HG02885 (cell line): Measurements from ENCODE around the gene NEMP1.
"Not testable (repeated sequence)": the region's sequence is repeated elsewhere in the genome, so short reads cannot be mapped to it uniquely, and the experiment has no call there.

ENCODE experiments used
- ATAC-seq: cut with Tn5 transposase; IDR thresholded peaks from one replicate; pipeline ENCODE4 v1.9.1; 2021; ENCODE audit warnings: mild to moderate bottlenecking; ENCODE audit not compliant: unreplicated experiment, poor library complexity

The NEMP1 gene

DNA sequence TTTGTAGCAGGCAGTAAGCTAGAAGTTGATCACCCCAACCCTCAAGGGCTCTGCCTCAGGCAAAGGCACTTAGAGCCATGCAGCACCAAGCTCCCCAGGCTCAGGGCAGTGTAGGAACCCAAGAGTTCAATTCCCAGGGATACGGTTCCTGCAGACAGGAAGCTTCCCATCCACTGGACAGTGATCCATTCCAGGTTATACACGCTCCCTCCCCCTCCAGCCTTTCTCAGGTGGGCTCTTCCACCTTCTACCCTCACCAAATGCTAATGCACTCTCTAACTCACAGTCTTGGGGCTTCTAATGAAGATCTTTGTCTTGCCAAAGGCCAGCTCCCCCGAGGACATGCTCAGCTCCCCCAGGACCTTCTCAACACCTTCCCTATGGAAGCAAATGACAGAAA, 41.3 kb downstream of the NEMP1 start:
- ATAC-seq, result no peak

DNA sequence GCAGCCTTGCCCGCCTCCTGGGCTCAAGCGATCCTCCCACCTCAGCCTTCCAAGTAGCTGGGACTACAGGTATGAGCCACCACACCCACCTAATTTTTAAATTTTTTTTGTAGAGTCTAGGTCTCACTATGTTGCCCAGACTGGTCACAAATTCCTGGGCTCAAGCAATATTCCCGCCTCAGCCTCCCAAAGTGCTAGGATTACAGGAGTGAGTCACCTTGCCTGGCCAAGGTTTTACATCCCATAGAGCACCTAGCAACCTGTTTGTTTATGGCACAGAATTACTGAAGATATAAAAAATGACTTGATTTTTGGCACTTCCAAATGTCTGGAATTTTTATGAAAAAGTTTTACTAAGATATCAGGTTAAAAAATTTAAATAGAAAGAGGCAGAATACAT, 45.2 kb downstream of the NEMP1 start:
- no peak for ATAC-seq

DNA sequence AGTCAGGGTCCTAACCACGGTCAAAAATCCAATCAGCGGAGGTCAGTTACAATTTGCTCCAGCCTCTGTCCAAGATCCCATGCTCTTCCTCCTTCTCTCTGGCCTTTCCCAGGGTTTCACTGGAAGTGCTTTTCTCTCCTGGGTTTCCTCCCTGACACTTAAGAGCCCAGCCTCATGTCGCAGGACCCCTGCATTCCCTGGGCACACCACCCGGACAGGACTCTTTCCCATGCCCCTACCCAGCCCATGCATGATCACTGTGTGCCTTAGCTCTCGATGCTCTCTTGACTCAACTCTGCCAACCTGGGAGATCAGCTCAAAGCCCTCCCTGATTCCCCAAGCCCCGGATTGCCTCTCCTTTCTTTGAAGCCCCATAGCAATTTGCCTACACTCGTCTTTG, 46.8 kb downstream of the NEMP1 start:
- ATAC-seq, result no peak

DNA sequence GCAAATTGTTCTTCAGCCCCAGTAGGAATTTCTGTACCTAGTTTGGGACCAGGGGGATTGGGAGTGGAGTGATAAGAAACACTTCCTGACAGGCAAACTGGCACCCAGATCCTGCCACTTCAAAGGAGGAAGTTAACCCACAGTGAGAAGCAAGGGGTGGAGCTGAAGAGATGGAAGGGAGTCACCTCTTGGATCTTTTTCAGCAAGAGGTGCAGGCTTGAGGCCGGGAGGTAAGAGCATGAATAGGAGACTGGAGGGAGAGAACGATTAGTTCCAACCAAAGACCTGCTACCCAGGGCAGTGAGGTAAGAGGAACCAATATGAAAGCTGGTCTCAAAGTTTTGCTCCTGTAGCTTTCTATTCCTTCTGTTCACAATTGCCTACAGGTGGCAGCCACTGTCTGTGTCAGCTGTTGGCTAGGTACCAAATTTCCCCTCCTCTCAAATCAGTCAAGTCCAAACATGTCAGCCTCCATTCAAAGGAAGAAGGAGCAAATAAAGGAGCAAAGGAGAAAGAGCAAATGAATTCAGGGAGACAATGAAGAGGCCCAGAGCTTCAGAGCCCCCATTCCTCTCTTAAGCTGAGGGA, 47.4 kb downstream of the NEMP1 start:
- ATAC-seq, result peak; percentile 50

DNA sequence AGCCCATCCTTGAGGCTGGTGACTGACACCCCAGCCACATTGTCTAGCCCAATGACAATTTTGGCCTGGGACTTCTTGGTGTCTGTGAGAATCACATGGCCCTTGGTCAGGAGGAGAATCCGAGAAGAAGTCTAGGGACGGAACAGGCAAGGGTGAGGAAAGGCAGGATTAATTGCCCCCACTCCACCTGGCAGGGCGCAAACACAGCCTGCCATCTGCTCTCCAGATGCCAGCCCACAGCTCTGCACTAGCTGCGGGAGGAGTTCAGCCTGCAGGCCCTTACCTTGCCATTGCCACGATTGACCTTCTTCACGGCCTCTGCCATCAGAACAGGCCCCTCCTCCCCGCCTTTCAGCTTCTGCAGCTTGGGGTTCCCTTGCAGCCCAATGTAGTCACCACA, 49.1 kb downstream of the NEMP1 start:
- ATAC-seq, result no peak

DNA sequence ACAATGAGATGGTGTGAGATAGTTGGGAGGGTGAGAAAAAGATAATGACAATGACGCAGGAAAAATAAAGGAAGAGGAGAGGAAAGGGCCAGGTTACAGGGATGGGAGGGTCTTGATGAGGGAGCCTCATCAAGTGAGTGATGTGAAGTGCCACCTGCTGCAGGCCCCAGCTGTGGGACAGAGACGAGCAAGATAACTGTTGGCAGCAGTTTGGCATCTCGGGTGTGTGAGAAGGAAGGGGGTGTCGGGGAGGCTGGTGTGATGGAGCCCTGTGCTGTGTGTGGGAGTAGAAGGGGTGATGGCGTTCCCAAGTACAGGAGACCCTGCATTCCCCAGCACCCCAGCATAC, 50.8 kb downstream of the NEMP1 start:
- no peak for ATAC-seq

DNA sequence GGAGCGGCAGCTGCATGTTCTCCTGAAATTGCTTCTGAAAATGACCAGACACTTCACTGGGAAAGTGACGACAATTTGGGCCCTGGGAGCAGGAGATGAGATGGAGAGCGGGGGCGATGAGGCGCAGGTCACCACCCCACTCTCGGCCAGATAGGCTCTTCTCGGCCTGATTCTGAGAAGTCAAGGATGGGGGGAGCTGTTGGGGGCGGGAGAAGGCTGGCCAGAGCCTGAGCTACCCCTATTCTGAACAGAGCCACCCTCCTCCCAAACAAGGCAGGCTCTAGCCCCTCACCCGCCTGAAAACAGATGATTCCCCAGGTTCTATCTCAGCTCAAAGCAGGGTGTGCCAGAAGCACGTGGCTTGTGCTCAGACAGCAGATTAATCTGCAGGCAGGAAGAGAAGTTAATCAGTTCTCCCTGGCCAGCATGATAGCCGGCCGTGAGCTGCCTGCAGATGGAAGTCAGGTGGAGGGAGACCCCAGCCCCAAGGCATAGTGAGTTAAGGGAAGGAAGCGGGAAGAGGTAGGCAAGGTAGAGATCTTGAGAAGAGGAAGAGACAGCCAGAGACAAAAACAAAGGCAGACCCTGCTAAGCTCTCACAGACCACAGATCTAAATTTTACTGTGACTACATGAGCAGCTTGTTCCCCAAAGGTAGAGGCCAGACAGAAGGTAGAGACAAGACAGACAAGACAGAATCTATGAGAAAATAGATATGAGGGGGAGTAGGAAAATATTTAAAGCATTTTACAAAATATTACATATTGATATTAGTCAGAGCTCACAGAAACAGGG, 51.4 kb downstream of the NEMP1 start:
- ATAC-seq, result no peak

DNA sequence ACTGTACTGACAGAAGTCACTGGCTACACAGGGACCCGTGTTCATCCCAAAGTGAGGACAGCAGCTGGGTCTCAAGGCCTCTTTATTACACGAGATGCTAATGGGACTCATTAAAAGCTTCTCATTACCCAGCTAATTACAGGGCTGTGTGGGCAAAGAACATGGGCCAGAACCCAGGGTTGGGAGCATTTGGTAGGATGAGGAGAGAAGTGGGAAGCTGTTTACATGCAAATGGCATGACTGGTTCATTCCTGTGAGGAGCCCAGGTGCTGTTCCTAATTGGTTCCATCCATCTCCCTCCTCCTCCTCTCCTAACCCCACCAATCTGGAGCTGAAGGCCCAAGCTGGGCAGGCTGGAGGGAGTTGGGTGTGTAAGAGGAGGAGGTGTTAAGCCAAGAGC, 53.4 kb downstream of the NEMP1 start:
- no peak for ATAC-seq

DNA sequence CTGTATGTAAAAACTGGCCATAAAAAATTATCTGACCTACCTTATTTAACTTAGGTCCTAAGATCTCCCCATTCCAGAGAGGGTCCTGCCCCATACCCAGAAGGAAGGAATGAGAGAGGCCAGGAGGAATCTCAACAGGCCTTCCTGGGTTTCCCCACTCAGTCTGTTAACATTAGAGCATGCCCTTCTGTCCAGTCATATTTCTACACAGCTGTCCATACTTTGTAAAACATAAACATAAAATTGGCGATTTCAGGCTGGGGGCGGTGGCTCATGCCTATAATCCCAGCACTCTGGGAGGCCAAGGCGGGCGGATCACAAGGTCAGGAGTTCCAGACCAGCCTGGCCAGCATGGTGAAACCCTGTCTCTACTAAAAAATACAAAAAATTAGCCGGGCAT, 56.3 kb downstream of the NEMP1 start:
- not testable (repeated sequence) for ATAC-seq

DNA sequence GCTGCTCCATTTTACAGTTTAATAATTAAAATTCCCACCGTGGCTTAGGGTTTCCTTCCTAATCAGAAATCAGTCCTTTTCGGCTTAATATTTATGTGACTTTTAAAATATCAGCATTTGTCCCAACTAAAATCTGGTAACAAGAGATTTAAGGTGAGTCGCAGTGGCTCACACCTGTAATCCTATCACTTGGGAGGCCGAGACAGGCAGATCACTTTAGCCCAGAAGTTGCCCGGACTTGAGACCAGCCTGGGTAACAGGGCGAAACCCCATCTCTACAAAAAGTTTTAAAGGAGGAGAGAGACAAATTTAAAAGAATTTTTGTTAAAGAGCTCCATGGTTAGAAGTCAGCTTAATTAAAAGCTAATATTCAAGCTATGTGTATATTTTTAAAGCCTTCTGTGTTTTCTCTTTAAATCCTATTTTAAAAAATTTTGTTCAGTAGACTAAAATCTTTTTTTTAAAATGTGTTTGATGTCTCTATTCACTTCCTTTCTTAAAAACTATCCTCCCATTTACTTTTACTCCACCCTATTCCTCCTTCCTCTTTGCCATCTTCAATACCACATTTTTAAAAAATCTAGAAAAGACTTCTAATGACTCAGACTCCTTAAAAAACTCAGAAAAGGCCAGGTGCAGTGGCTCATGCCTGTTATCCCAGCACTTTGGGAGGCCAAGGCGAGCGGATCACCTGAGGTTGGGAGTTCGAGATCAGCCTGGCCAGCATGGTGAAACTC, 58.4 kb downstream of the NEMP1 start:
- no peak for ATAC-seq

DNA sequence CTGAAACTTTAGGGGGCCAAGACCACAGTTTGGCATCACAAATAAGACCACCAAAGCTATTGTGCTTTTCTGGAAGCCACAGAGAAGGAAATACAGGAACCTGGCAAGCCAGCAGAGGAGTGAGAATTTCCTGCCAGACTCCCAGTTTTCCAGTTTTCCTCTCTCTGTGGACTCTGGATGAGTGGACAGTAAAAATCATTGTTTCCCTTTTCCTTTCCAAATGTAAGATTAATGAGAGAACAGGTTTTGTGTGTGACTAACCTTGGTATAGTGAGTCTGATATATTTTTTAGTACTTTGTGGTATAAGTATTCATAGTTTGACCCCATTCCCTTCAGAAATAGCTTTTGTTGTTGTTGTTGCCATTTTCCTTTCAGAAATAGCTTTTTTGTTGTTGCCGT, 59.7 kb downstream of the NEMP1 start:
- no peak for ATAC-seq

DNA sequence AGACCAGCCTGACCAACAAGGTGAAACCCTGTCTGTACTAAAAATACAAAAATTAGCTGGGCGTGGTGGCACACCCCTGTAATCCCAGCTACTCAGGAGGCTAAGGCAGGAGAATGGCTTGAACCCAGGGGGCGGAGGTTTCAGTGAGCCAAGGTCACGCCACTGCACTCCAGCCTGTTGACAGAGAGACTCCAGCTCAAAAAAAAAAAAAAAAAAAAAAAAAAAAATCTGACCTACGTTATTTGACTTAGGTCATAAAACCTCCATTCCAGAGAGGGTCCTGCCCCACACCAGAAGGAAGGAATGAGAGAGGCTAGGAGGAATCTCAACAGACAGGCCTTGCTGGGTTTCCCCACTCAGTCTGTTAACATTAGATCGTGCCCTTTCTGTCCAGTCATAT, 60.2 kb downstream of the NEMP1 start:
- not testable (repeated sequence) for ATAC-seq

DNA sequence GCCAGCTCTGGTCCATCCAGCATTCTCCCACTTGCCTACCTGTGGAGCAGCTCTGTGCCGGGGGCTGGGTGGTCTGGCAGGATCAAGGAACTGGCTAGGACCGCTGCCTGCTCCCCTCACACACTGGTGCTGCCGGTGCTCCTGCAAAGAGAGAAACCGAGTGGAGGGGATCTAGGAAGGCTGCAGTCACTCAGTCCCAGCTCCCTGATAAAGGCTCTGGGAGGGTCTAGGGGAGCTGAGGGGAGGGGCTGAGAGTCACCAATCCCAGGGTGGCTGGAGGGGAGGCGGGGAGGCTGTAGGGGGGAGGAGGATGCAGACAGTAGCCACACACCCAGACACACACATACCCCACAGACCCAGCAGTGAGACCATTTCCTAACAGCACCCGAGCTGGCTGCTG, 62.2 kb downstream of the NEMP1 start, which contains the start of gene TAC3:
TSS of gene TAC3 (minus strand) at position 182 of the 400 bp plus-strand sequence. CDS start 732 bp downstream, outside the sequence.
- ATAC-seq, result no peak

DNA sequence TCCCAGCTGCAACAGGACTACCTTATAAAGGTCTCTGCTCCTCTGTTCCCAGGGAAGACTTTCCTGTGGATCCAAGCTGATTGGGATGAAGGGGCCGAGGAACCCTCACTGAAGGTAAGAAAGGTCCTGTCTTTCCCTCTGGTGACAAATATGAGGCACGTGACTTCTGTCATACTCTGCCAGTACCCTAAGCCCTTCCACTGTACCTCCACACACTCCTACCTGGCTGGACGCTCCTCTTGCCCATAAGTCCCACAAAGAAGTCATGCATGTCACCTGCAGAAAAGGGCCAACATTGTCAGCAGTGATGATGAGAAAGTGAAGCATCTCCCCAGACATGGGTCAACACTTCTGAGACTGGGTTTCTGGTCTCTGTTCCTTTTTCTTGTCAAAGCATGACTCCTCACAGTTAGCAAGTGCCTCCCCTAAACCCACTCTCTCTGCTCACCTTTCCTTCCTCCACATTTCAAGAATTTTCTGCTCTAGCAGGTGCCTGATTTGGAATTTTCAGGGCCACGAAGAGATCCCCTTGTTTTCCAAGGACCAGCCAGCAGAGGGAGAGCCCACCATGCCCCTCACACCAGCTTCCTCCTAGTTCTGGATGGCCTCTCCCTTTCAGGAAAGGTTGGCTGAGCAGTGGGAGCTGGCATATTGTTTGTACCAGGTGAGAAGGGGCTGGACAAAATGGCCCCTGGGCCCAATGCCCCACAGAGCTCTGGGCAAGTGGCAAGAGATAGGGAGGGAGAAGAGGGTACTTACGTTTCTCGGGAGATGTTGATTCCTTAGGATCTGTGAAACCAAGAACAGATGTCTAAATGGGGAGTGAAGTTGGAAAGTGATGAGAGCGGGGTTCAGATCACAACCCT, 65.8 kb downstream of the NEMP1 start:
- ATAC-seq, result peak; percentile 74

DNA sequence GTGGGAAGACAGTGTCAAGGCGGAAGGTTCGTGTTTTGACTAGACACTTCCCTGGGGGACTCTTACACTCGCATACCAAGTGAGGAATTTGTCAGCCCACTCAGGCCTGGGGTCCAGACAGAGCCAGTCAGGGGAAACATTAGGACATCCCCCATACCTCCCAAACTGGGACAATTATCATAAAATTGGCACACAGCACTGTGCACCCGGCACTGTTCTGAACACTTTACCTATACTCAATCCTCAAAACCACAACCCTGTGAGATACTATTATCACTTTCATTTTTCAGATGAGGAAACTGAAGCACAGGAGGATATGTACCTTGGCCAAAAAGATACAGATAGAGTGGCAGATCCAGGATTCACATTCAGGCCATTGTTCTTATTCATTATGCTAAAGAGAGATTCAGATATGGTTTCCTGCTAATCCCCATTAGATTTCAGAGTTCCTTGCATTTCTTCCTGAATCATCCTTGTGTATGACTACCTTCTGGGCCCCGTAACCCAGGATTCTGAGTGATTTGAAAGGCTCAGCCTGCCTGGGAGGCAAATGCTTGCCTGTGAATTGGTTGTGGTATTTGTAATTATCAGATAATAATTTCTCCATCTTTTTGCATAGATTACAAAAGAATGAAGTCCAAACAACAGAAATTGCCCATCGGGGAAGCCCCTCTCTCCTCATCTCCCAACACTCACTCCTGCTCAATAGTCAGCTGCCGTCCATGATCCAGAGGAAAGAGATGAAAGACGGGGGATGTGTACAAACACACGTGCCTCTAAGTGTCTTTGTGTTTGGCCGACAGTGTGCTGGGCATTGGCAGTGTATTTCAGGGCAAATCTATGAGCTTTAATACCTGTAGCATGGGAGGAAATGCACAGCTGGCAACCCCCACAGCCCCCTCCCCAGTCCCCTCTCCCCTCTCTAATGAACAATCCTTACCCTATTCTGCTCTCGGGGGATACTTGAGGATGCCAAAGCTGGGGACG, 66.9 kb downstream of the NEMP1 start:
- peak; percentile 60 for ATAC-seq

DNA sequence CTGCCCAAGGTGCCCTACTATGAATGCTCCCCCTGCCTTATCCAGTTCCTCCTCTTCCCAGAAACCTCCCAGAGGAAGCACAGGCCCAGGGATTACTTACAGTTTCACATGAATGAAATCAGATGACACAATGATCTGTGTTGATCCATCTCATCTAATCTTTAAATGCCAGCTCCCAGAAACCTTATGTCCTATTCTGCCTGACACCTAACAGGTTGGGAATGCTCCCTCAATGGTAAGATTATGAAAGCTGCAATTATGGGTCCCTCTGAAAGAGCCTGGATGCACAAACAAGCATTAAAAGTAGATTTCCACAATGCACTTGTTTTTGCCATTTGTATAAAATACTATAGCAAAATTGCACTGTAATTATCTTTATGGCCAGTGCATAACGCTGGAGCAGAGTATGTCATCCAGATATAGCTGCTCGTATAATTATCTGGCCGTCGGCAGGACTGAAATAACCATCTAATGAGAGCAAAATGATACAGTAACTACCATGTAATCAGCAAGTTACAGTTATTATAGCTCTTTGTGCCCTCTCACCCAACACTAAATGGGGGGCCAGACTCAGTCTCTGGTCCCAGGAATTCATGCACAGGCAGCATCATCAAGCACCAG, 67.9 kb downstream of the NEMP1 start:
- ATAC-seq, result no peak

DNA sequence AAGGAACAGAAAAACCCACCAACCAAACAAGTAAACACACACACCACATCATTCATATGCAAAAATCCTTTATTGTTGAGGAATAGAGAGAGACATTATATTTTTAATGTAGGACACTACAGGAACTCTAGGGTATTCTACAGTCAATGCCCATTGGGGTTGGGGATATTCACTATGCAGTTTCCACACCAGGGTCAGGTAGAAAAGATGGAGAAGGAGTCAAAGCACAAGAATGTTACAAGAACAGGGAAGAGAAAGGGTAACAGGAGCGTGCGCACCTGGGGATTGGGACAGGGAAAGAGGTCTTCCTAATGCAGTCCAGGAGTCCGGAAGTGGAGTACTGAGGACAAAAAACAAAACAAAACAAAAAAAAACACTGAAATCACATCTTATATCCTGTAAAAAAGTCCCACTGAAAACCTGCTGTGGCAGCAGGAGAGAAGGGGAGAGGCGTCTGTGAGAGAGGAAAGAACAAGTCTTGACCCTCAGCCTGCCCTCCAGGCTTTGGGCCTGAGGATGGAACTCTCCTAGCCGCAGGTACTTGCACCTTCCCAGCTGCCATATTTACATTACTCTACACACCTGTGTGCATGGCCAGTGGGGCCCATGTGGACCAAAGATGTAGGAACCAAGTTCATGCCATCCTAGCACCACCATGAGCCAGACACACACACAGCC, 68.5 kb downstream of the NEMP1 start:
- no peak for ATAC-seq

DNA sequence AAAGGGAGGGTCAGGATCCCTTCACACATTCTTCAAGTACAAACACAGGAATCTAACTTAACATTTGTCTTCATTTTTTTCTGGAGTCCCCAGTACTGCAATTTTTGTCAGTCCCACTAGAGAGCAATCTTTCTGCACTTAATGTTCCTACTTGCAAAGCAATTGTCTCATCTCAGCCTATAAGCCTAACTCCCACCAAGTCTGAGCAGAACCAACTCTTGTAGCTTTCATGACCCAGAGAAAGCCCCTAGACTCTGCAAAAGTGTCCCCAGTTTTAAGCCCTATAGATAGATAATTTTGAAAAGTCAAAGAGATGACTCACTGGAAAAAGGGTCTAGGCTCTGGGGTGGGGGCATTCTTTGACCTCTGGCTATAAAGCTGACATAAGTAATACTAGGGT, 70.4 kb downstream of the NEMP1 start:
- no peak for ATAC-seq
